GM23248 (cell line): Measurements from ENCODE around the gene FAM234B. TPM values are rescaled to one million over a fixed set of nuclear protein-coding genes. Genes with fewer than 3 reads are reported as not detected.

ENCODE experiments used
- DNase-seq: peaks from one replicate; pipeline ENCODE4 v3.0.0-alpha.2; 2015
- H2AFZ ChIP-seq: fragments of 200-600 bp; sonication (generic); 2 replicates; pipeline ENCODE4 v1.6.1; 2016; ENCODE audit warnings: antibody characterized with exemption
- H3F3A ChIP-seq: fragments of 200-600 bp; sonication (generic); 2 replicates; pipeline ENCODE4 v1.6.1; 2016; ENCODE audit warnings: mild to moderate bottlenecking, antibody characterized with exemption, mixed run types; ENCODE audit not compliant: insufficient read depth
- H3K27ac ChIP-seq: fragments of 200-600 bp; sonication (generic); 2 replicates; pipeline ENCODE4 v1.5.1; 2016; ENCODE audit warnings: mild to moderate bottlenecking
- H3K27me3 ChIP-seq: fragments of 200-600 bp; sonication (generic); replicated peaks from 2 replicates; pipeline ENCODE4 v1.6.1; 2016; ENCODE audit warnings: mild to moderate bottlenecking; ENCODE audit not compliant: insufficient read depth
- H3K36me3 ChIP-seq: fragments of 200-600 bp; sonication (generic); 2 replicates; pipeline ENCODE4 v1.6.1; 2016; ENCODE audit warnings: low read depth, mild to moderate bottlenecking
- H3K4me1 ChIP-seq: fragments of 200-600 bp; sonication (generic); 2 replicates; pipeline ENCODE4 v1.6.1; 2016; ENCODE audit warnings: mild to moderate bottlenecking; ENCODE audit not compliant: insufficient read depth
- H3K4me2 ChIP-seq: fragments of 200-600 bp; sonication (generic); one replicate; pipeline ENCODE4 v1.6.1; 2016; ENCODE audit warnings: mild to moderate bottlenecking; ENCODE audit not compliant: unreplicated experiment
- H3K4me3 ChIP-seq: fragments of 200-600 bp; sonication (generic); 2 replicates; pipeline ENCODE4 v1.5.1; 2016; ENCODE audit warnings: mild to moderate bottlenecking
- H3K79me2 ChIP-seq: fragments of 200-600 bp; sonication (generic); 2 replicates; pipeline ENCODE4 v1.6.1; 2016; ENCODE audit warnings: mild to moderate bottlenecking; ENCODE audit not compliant: insufficient read depth
- H3K9ac ChIP-seq: fragments of 200-600 bp; sonication (generic); 2 replicates; pipeline ENCODE4 v1.6.1; 2016; ENCODE audit warnings: mild to moderate bottlenecking
- H3K9me2 ChIP-seq: fragments of 200-600 bp; sonication (generic); 2 replicates; pipeline ENCODE4 v1.6.1; 2016; ENCODE audit warnings: mixed run types, mild to moderate bottlenecking, moderate library complexity; ENCODE audit not compliant: insufficient read depth
- H3K9me3 ChIP-seq: fragments of 200-600 bp; sonication (generic); one replicate; pipeline ENCODE4 v1.6.1; 2017; ENCODE audit warnings: low read depth
- H4K20me1 ChIP-seq: fragments of 200-600 bp; sonication (generic); 2 replicates; pipeline ENCODE4 v1.6.0; 2016; ENCODE audit not compliant: insufficient read depth
- EZH2 ChIP-seq: fragments of 200-600 bp; sonication (generic); IDR thresholded peaks from 2 replicates; pipeline ENCODE4 v1.6.1; 2018; ENCODE audit warnings: antibody characterized with exemption, mild to moderate bottlenecking; ENCODE audit not compliant: insufficient read depth, poor library complexity, severe bottlenecking
- EZH2phosphoT487 ChIP-seq: fragments of 200-600 bp; sonication (generic); IDR thresholded peaks from 2 replicates; pipeline ENCODE4 v1.6.1; 2018; ENCODE audit warnings: antibody characterized with exemption, moderate library complexity, mild to moderate bottlenecking, low read depth; ENCODE audit not compliant: insufficient read depth
- WGBS, 2 experiments: methylation state at CpG; one replicate each; pipeline ENCODE4 v1.1.6; 2015 to 2017; ENCODE audit warnings: low lambda C conversion rate in 2 of 2, low coverage in 1 of 2; ENCODE audit errors: missing lambda C conversion rate in 2 of 2; 5-methylcytosine and 5-hydroxymethylcytosine counted together
- in situ Hi-C: fragments of 300-500 bp; cut with MboI; formaldehyde crosslinking; loops from 2 replicates; pipeline ENCODE4 v1.15.0; 2020
- polyA plus RNA-seq: library from polyadenylated mRNA; unstranded; fragments of >200 nt; fragmentation: Nextera tagmentation; extraction: Ambion mirVana; gene quantifications from 2 replicates; pipeline ENCODE4 v1.2.1, GENCODE V29; 2016
- total RNA-seq: library from RNA; depleted of rRNA; stranded (reverse); fragments of >200 nt; shearing (Covaris generic); gene quantifications from 2 replicates; pipeline ENCODE4 v1.2.3, GENCODE V29; 2014

FAM234B gene
- total and polyA plus RNA-seq, 2 experiments from 2014 or later = 5.0 to 5.1 TPM

DNA sequence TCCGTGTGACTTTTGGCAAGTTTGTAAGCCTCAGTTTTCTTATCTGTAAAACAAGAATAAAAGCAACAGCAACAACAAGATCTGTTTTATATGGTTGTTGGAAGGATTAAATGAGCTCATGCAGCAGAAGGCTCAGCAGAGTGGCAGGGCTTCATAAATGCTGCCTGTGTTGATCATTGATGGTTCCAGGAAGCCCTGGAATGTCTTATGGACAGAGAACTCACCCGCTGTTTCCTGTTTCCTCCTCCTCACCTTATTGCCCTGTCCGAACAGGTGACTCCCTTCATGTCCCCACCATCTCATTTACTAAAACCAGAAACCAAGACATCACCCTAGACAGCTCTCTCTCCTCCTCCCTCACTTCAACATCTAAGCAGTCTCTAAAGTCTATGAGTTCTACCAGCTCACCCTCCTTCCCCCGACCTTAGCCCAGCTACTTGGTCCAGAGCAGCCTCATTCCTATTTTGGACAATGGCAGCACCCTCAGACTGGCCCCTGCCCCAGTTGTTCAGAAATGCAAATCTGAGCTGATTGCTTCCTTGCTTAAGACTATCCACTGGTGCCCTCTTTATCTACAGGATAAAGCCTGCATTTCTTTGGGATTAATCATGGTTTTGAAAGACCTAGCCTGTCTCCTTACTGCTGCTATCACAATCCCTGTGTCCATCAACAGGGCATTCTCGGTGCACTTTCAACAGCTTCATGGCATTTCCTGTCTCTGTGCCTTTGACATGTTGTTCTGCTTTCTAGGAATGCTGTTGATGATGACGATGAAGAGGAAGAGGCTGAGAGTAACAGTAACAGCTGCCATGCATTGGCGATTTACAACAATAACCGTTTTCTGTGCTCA, 80.7 kb downstream of the FAM234B start:
- no peaks in the 10 kb centered on the region for H3K27me3 ChIP-seq
- no peaks in the 10 kb centered on the region for H3K36me3 ChIP-seq
- in situ Hi-C loops = no loop called here
- H3K9me3 ChIP-seq = no peaks in the 10 kb centered on the region
- 71 to 72% methylated on average over 8 of the region's 8 CpGs for WGBS, 2 experiments
- TF ChIP-seq EZH2 = no peak
- no peak for TF ChIP-seq EZH2phosphoT487
- peaks cover 11% of the 10 kb centered on the region for H3K4me1 ChIP-seq
- peaks cover 11% of the 10 kb centered on the region; the same call in 1 of the 2 replicates for H3F3A ChIP-seq
- no peaks in the 10 kb centered on the region for H3K79me2 ChIP-seq
- no peak overlapping the region for H2AFZ ChIP-seq
- no peak overlapping the region for H3K9ac ChIP-seq
- H3K4me3 ChIP-seq = no peak overlapping the region
- no peak overlapping the region for H3K27ac ChIP-seq
- H3K4me2 ChIP-seq = peak overlapping the region; percentile 41
- DNase-seq = peak; percentile 50
- H3K9me2 ChIP-seq = no peaks in the 10 kb centered on the region
- H4K20me1 ChIP-seq = no peaks in the 10 kb centered on the region

DNA sequence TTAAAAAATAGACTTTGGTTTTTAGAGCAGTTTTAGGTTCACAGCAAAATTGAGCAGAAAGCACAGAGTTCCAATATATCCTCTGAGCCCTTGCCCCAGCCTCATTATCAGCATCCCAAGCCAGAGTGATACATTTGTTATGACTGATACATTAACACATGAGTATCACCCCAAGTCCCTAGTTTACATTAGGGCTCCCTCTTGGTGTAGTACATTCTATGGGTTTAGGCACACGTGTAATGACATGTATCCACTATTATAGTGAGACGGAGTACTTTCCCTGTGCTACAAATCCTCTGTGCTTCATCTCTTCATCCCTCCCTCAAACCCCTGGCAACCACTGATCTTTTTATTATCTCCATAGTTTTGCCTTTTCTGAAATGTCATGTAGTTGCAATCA, 81.8 kb downstream of the FAM234B start:
- no peaks in the 10 kb centered on the region for H3K79me2 ChIP-seq
- no peak overlapping the region for H3K4me3 ChIP-seq
- in situ Hi-C loops = no loop called here
- no peak overlapping the region for H3K4me2 ChIP-seq
- WGBS, 2 experiments = 94 to 98% methylated on average over 2 of the region's 2 CpGs
- no peak overlapping the region for H2AFZ ChIP-seq
- no peak overlapping the region for H3K27ac ChIP-seq
- DNase-seq = no peak
- H3K9me3 ChIP-seq = no peaks in the 10 kb centered on the region
- H3K9me2 ChIP-seq = no peaks in the 10 kb centered on the region
- H3K27me3 ChIP-seq = no peaks in the 10 kb centered on the region
- H4K20me1 ChIP-seq = no peaks in the 10 kb centered on the region
- TF ChIP-seq EZH2 = no peak
- 0 out of 2 replicates have a peak, but pooled peaks cover 6% of the 10 kb centered on the region for H3F3A ChIP-seq
- H3K4me1 ChIP-seq = peaks cover 14% of the 10 kb centered on the region
- no peaks in the 10 kb centered on the region for H3K36me3 ChIP-seq
- H3K9ac ChIP-seq = no peak overlapping the region

DNA sequence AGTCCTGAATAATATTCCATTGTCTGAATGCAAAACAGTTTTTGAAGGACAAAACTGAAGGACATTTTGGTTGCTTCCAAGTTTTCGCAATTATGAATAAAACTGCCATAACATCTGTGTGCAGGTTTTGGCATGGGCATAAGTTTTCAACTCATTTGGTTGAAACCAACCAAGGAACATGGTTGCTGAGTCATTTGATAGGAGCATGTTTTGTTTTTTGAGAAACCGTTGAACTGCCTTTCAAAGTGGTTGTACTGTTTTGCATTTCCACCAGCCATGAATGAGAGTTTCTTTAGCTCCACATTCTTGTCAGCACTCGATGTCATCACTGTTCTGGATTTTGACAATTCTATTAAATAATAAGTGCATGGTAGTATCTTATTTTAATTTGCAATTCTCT, 82.3 kb downstream of the FAM234B start:
- Histone ChIP-seq H3K9me3 (no peaks in the 10 kb centered on the region), H3K27ac (no peak overlapping the region), H3K36me3 (no peaks in the 10 kb centered on the region), H3K9me2 (no peaks in the 10 kb centered on the region), H3K79me2 (no peaks in the 10 kb centered on the region), H3K9ac (no peak overlapping the region), H3K4me1 (peaks cover 19% of the 10 kb centered on the region), H3F3A (0 out of 2 replicates have a peak, but pooled peaks cover 9% of the 10 kb centered on the region), H2AFZ (no peak overlapping the region), H3K27me3 (no peaks in the 10 kb centered on the region), H3K4me2 (no peak overlapping the region), H4K20me1 (no peaks in the 10 kb centered on the region), H3K4me3 (no peak overlapping the region)
- DNase-seq = no peak
- 97% methylated on average over 3 of the region's 3 CpGs for WGBS, 2 experiments
- in situ Hi-C loops = no loop called here
- TF ChIP-seq EZH2phosphoT487 = no peak
- no peak for TF ChIP-seq EZH2

DNA sequence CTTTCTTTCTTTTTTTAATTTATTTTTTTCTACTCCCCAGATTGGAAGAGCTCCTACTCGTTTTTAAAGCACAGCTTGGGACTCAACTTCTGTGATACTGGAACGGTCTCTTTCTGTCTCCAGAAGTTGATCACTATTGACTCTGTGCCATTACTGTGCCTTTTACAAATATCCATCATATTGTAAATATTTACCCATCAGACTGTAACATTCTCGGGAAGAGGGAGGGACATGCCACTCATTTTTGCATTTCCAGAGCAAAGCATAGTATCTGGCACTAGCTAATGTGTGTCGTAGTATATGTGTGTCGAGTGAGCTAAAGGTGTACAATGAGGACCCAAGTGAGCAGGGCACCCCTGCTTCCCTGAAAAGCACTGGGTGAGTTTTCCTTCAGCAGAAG, 83.3 kb downstream of the FAM234B start:
- no peak overlapping the region for H2AFZ ChIP-seq
- no peaks in the 10 kb centered on the region for H3K9me3 ChIP-seq
- 68 to 71% methylated on average over 5 of the region's 5 CpGs for WGBS, 2 experiments
- H3K9ac ChIP-seq = no peak overlapping the region
- no peak overlapping the region for H3K4me2 ChIP-seq
- H3K9me2 ChIP-seq = no peaks in the 10 kb centered on the region
- H3F3A ChIP-seq = 0 out of 2 replicates have a peak, but pooled peaks cover 9% of the 10 kb centered on the region
- no peak overlapping the region for H3K4me3 ChIP-seq
- no peak for DNase-seq
- no peaks in the 10 kb centered on the region for H3K27me3 ChIP-seq
- no peaks in the 10 kb centered on the region for H3K36me3 ChIP-seq
- H3K4me1 ChIP-seq = peaks cover 19% of the 10 kb centered on the region
- in situ Hi-C loops = no loop called here
- H3K27ac ChIP-seq = no peak overlapping the region
- no peak for TF ChIP-seq EZH2
- TF ChIP-seq EZH2phosphoT487 = no peak
- no peaks in the 10 kb centered on the region for H3K79me2 ChIP-seq
- H4K20me1 ChIP-seq = no peaks in the 10 kb centered on the region
